H1 (cell line): ENCODE results near the gene UBR2. TPM values are rescaled to one million over a fixed set of nuclear protein-coding genes. Genes with fewer than 3 reads are reported as not detected.

Source experiments
- CTCF ChIA-PET: fragments of 300-600 bp; sonication (Branson Sonifier 250); formaldehyde crosslinking; loops from one replicate; lab custom pipeline; 2021; ENCODE audit not compliant: partially characterized antibody; lab: Charles Lee
- POLR2A ChIA-PET: fragments of 300-600 bp; sonication (Branson Sonifier 250); formaldehyde crosslinking; loops from one replicate; lab custom pipeline; 2021; ENCODE audit warnings: inconsistent platforms; ENCODE audit not compliant: partially characterized antibody; lab: Charles Lee
- DNase-seq, 2 experiments: peaks; one replicate each; pipeline versions ENCODE4 v3.0.0 to v3.0.0-alpha.2; 2010 to 2022; ENCODE audit warnings: low spot score in 2 of 2, low read depth in 1 of 2, mixed read lengths in 1 of 2
- FAIRE-seq: peaks from 2 replicates; lab custom pipeline; 2011; peaks lifted over from hg19 to GRCh38; lab: Jason Lieb, UNC
- H2AFZ ChIP-seq: 2 replicates; pipeline ENCODE4 v1.8.1; 2012; ENCODE audit warnings: low read length, inconsistent platforms
- H2AK5ac ChIP-seq: 2 replicates; pipeline ENCODE4 v1.6.1; 2013; ENCODE audit warnings: low read depth, low read length
- H2BK120ac ChIP-seq: replicated peaks from 2 replicates; pipeline ENCODE3; 2013; ENCODE audit warnings: low read depth, low read length, inconsistent platforms
- H2BK12ac ChIP-seq: 2 replicates; pipeline ENCODE4 v1.6.1; 2013; ENCODE audit warnings: low read depth, low read length
- H2BK15ac ChIP-seq: 2 replicates; pipeline ENCODE4 v1.6.1; 2013; ENCODE audit warnings: low read length
- H2BK20ac ChIP-seq: 2 replicates; pipeline ENCODE4 v1.6.1; 2013; ENCODE audit warnings: low read length
- H2BK5ac ChIP-seq: 2 replicates; pipeline ENCODE4 v1.6.1; 2013; ENCODE audit warnings: low read depth, low read length
- H3K14ac ChIP-seq: 2 replicates; pipeline ENCODE4 v1.6.1; 2013; ENCODE audit warnings: inconsistent platforms; ENCODE audit not compliant: insufficient read length
- H3K18ac ChIP-seq: 2 replicates; pipeline ENCODE4 v1.6.1; 2013; ENCODE audit warnings: low read length; ENCODE audit errors: extremely low read depth
- H3K23ac ChIP-seq: 2 replicates; pipeline ENCODE4 v1.6.1; 2013; ENCODE audit warnings: inconsistent platforms; ENCODE audit not compliant: insufficient read length
- H3K23me2 ChIP-seq: 2 replicates; pipeline ENCODE4 v1.6.1; 2013; ENCODE audit warnings: low read depth, low read length
- H3K27ac ChIP-seq: 2 replicates; pipeline ENCODE4 v1.6.1; 2011; ENCODE audit warnings: low read depth, low read length, inconsistent platforms
- H3K27me3 ChIP-seq, 4 experiments: replicated peaks in 1 of 4; 1 replicate in 1 of 4; 2 replicates in 3 of 4; pipeline versions ENCODE4 v1.6.1 to v1.8.1; 2011 to 2013; ENCODE audit warnings: low read length in 3 of 4, mild to moderate bottlenecking in 3 of 4, inconsistent platforms in 2 of 4, mixed read lengths in 2 of 4, moderate library complexity in 1 of 4; ENCODE audit not compliant: control insufficient read depth in 3 of 4, insufficient read depth in 3 of 4; ENCODE audit errors: extremely low read depth in 1 of 4
- H3K36me3 ChIP-seq, 4 experiments: 2 replicates each; pipeline versions ENCODE4 v1.6.1 to v1.8.1; 2011 to 2013; ENCODE audit warnings: mild to moderate bottlenecking in 4 of 4, low read length in 3 of 4, moderate library complexity in 2 of 4, control low read depth in 1 of 4, inconsistent platforms in 1 of 4; ENCODE audit not compliant: insufficient read depth in 4 of 4, control insufficient read depth in 2 of 4
- H3K4ac ChIP-seq: replicated peaks from 2 replicates; pipeline ENCODE3; 2013; ENCODE audit warnings: low read length, low read depth, mixed read lengths, inconsistent platforms; ENCODE audit not compliant: insufficient read length
- H3K4me1 ChIP-seq, 4 experiments: replicated peaks in 1 of 4; 1 replicate in 1 of 4; 2 replicates in 3 of 4; pipeline versions ENCODE4 v1.6.1 to v1.8.1; 2011 to 2013; ENCODE audit warnings: low read length in 3 of 4, inconsistent platforms in 2 of 4, mixed read lengths in 1 of 4; ENCODE audit not compliant: insufficient read depth in 4 of 4, control insufficient read depth in 3 of 4
- H3K4me2 ChIP-seq, 2 experiments: 2 replicates each; pipeline versions ENCODE4 v1.6.1 to v1.8.1; 2011 to 2013; ENCODE audit warnings: low read depth in 2 of 2, low read length in 2 of 2, control low read depth in 1 of 2, inconsistent platforms in 1 of 2, mild to moderate bottlenecking in 1 of 2; ENCODE audit not compliant: insufficient read depth in 1 of 2
- H3K4me3 ChIP-seq, 4 experiments: fragments of 200-600, 300-600 bp in 1 of 4; sonication (generic), shearing (Covaris generic), sonication (Bioruptor Twin) in 1 of 4; 2 replicates each; pipeline versions ENCODE4 v1.5.1 to v1.8.1; 2011 to 2016; ENCODE audit warnings: low read length in 4 of 4, low read depth in 3 of 4, control low read depth in 2 of 4, inconsistent platforms in 2 of 4, mild to moderate bottlenecking in 2 of 4, mixed read lengths in 1 of 4, moderate library complexity in 1 of 4; ENCODE audit not compliant: insufficient read depth in 2 of 4; ENCODE audit errors: extremely low read depth in 1 of 4
- H3K56ac ChIP-seq: replicated peaks from 2 replicates; pipeline ENCODE3; 2013; ENCODE audit warnings: low read depth, mild to moderate bottlenecking, mixed read lengths, low read length, inconsistent platforms; ENCODE audit not compliant: insufficient read length
- H3K79me1 ChIP-seq: 2 replicates; pipeline ENCODE4 v1.6.1; 2013; ENCODE audit warnings: low read depth, low read length, control low read depth
- H3K79me2 ChIP-seq, 2 experiments: 2 replicates each; pipeline versions ENCODE4 v1.6.1 to v1.8.1; 2012 to 2013; ENCODE audit warnings: low read length in 2 of 2, mild to moderate bottlenecking in 2 of 2, inconsistent platforms in 1 of 2; ENCODE audit not compliant: insufficient read depth in 2 of 2, control insufficient read depth in 1 of 2
- H3K9ac ChIP-seq, 4 experiments: replicated peaks in 1 of 4; 1 replicate in 1 of 4; 2 replicates in 3 of 4; pipeline versions ENCODE4 v1.6.1 to v1.8.1; 2011 to 2013; ENCODE audit warnings: low read depth in 3 of 4, low read length in 3 of 4, control low read depth in 2 of 4, mild to moderate bottlenecking in 2 of 4, moderate library complexity in 2 of 4, inconsistent platforms in 1 of 4; ENCODE audit errors: extremely low read depth in 1 of 4
- H3K9me3 ChIP-seq, 2 experiments: 2 replicates each; pipeline versions ENCODE4 v1.6.1 to v1.8.1; 2012 to 2013; ENCODE audit warnings: mild to moderate bottlenecking in 2 of 2, moderate library complexity in 2 of 2, control low read depth in 1 of 2, inconsistent platforms in 1 of 2, low read depth in 1 of 2, low read length in 1 of 2, mixed read lengths in 1 of 2; ENCODE audit not compliant: insufficient read depth in 2 of 2
- H4K20me1 ChIP-seq, 2 experiments: replicated peaks in 1 of 2; 2 replicates each; pipeline versions ENCODE3 to v1.8.1; 2011 to 2013; ENCODE audit warnings: inconsistent platforms in 2 of 2, low read length in 2 of 2, mild to moderate bottlenecking in 1 of 2; ENCODE audit not compliant: insufficient read depth in 2 of 2, control insufficient read depth in 1 of 2
- H4K5ac ChIP-seq: 2 replicates; pipeline ENCODE4 v1.6.1; 2013; ENCODE audit warnings: low read length, low read depth, mixed read lengths, inconsistent platforms; ENCODE audit not compliant: insufficient read length
- H4K8ac ChIP-seq: 2 replicates; pipeline ENCODE4 v1.8.0; 2013; ENCODE audit warnings: mild to moderate bottlenecking, moderate library complexity, low read length, inconsistent platforms; ENCODE audit not compliant: insufficient read depth; ENCODE audit errors: extremely low read depth
- H4K91ac ChIP-seq: replicated peaks from 2 replicates; pipeline ENCODE3; 2013; ENCODE audit warnings: low read length, mixed read lengths, inconsistent platforms; ENCODE audit not compliant: insufficient read length
- CHD2 ChIP-seq: IDR thresholded peaks from 2 replicates; pipeline ENCODE4 v1.6.1; 2012; ENCODE audit warnings: low read length, improper control_type of control experiment
- GTF2F1 ChIP-seq: IDR thresholded peaks from 2 replicates; pipeline ENCODE4 v1.6.1; 2012; ENCODE audit warnings: low read depth, low read length, improper control_type of control experiment, borderline replicate concordance
- MAX ChIP-seq: IDR thresholded peaks from 2 replicates; pipeline ENCODE4 v1.6.1; 2012; ENCODE audit warnings: inconsistent platforms
- SP1 ChIP-seq: IDR thresholded peaks from 2 replicates; pipeline ENCODE4 v1.6.1; 2011; ENCODE audit warnings: low read depth, low read length
- SRF ChIP-seq: IDR thresholded peaks from 2 replicates; pipeline ENCODE4 v1.6.1; 2011; ENCODE audit warnings: mild to moderate bottlenecking, low read depth, low read length, moderate library complexity
- ZNF274 ChIP-seq: IDR thresholded peaks from 2 replicates; pipeline ENCODE4 v1.7.0; 2012; ENCODE audit warnings: low read length, borderline replicate concordance; ENCODE audit errors: extremely low read depth
- WGBS, 2 experiments: shearing (Covaris generic) in 1 of 2; methylation state at CpG; one replicate each; pipeline versions ENCODE4 v1.1.6 to v1.1.7; 2013 to 2015; ENCODE audit warnings: low lambda C conversion rate in 2 of 2, mixed read lengths in 2 of 2, inconsistent platforms in 1 of 2, low coverage in 1 of 2, missing lambda C conversion rate in 1 of 2; ENCODE audit not compliant: insufficient replicate concordance in 2 of 2, insufficient coverage in 1 of 2, insufficient read length in 1 of 2; ENCODE audit errors: extremely low coverage in 1 of 2, missing lambda C conversion rate in 1 of 2; 5-methylcytosine and 5-hydroxymethylcytosine counted together
- polyA plus RNA-seq, 7 experiments: library from polyadenylated mRNA; depleted of rRNA in 3 of 7; stranded (reverse) in 5 of 7; unstranded in 2 of 7; fragments of >200 nt in 5 of 7; fragments of 200-250 nt in 2 of 7; gene quantifications; 1 replicate in 5 of 7; 2 replicates in 1 of 7; 4 replicates in 1 of 7; pipeline versions ENCODE4 v1.2.1 to v1.2.3, GENCODE V29; 2011 to 2013; ENCODE audit warnings: missing spikeins in 2 of 7, mixed read lengths in 2 of 7
- total RNA-seq: library from RNA; stranded (reverse); fragmentation: NEBNext Ultra II Directional; extraction: Animal tissue kit (Norgen Biotek cat#: 25700); gene quantifications from 2 replicates; pipeline ENCODE4 v1.2.1, GENCODE V29; 2021
- TF ChIP-seq, protein P1 (sequence below): IDR thresholded peaks from 2 replicates; pipeline ENCODE4 v1.6.1; 2011; ENCODE audit warnings: low read length, improper control_type of control experiment
- TF ChIP-seq, protein P2 (sequence below), 3 experiments: IDR thresholded peaks; 1 replicate in 2 of 3; 2 replicates in 1 of 3; pipeline versions ENCODE4 v1.5.1 to v1.6.1; 2011; ENCODE audit warnings: low read length in 3 of 3, mild to moderate bottlenecking in 3 of 3, inconsistent platforms in 2 of 3, low read depth in 1 of 3, moderate library complexity in 1 of 3; ENCODE audit not compliant: insufficient read depth in 1 of 3; ENCODE audit errors: control extremely low read depth in 1 of 3

Gene UBR2
- total and polyA plus RNA-seq, 2 of the 8 experiments (the other 6 are each of a cell fraction or from before 2014, with no cell fraction given), result 6.5 to 19.5 TPM

DNA sequence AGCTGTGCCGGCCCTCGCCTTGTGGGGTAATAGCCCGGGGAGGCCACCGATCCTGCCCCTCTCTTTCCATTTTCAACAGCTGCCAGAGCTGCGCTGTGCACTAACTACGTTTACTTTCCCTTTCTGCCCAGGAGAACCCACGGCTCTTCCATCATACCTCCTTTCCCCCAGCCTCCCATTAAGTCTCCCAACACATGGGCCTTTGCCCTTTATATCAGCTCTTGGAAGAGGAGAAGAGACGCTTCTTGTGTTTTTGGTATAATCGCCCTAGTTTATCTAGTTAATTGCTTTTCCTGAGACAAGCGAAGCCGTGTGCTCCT, 637 bp downstream of the UBR2 start:
- Histone ChIP-seq H3K4me2 (peak overlapping the region; percentile 73 to 79), H3K14ac (no peak overlapping the region), H3K9me3 (no peaks in the 10 kb centered on the region), H2AK5ac (no peak overlapping the region), H2BK120ac (no peak overlapping the region), H2BK5ac (peak overlapping the region; percentile 97), H3K9ac (peak overlapping the region; percentile 55 to 79 (median 76)), H3K56ac (peak overlapping the region; percentile 63), H3K27ac (peak overlapping the region; percentile 88; the same call in 1 of the 2 replicates), H4K8ac (peak overlapping the region; percentile 84; the same call in 1 of the 2 replicates), H3K27me3 (no peaks in the 10 kb centered on the region), H2BK12ac (no peak overlapping the region), H3K23ac (no peak overlapping the region), H3K4me3 (peak overlapping the region; percentile 65 to 98 (median 90)), H2AFZ (peak overlapping the region; percentile 58; the same call in 1 of the 2 replicates), H3K79me2 (peaks cover 3 to 48% of the 10 kb centered on the region in 2 experiments; a peak in 3 of 4 replicates), H4K20me1 (no peaks in the 10 kb centered on the region), H3K79me1 (no peaks in the 10 kb centered on the region; the same call in 1 of the 2 replicates), H2BK15ac (no peak overlapping the region), H3K23me2 (peaks cover 2% of the 10 kb centered on the region; the same call in 1 of the 2 replicates), H3K36me3 (no peaks in the 10 kb centered on the region; a peak in 1 of 8 replicates), H3K18ac (peak overlapping the region; percentile 87), H4K91ac (peak overlapping the region; percentile 40), H4K5ac (peak overlapping the region; percentile 66), H3K4ac (peak overlapping the region; percentile 5), H2BK20ac (no peak overlapping the region), H3K4me1 (no peaks in the 10 kb centered on the region; a peak in 3 of 7 replicates)
- CTCF ChIA-PET, result interaction anchor here (0.6 to 4.8 kb wide), 13 partner anchors 9 to 334 kb away, joined by 3 to 30 read pairs (median 3); no protein-coding TSS in a partner anchor
- DNase-seq (no peak), FAIRE-seq (no peak)
- POLR2A ChIA-PET, result interaction anchor here (0.6 to 2.4 kb wide), 11 partner anchors 8 to 385 kb away, joined by 3 to 18 read pairs (median 4); partner anchors contain the start of genes RPL7L1 and TRERF1
- WGBS, 2 experiments, result 2% methylated on average over 11 of the region's 11 CpGs; no CpG with 5 or more reads in 1 of the 2 experiments
- TF ChIP-seq GTF2F1, result no peak
- no peak for TF ChIP-seq ZNF274
- no peak for TF ChIP-seq MAX
- TF ChIP-seq SP1, result no peak
- TF ChIP-seq, protein P1, sequence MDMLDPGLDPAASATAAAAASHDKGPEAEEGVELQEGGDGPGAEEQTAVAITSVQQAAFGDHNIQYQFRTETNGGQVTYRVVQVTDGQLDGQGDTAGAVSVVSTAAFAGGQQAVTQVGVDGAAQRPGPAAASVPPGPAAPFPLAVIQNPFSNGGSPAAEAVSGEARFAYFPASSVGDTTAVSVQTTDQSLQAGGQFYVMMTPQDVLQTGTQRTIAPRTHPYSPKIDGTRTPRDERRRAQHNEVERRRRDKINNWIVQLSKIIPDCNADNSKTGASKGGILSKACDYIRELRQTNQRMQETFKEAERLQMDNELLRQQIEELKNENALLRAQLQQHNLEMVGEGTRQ, result no peak
- TF ChIP-seq CHD2, result no peak
- no peak for TF ChIP-seq SRF
- TF ChIP-seq, protein P2, sequence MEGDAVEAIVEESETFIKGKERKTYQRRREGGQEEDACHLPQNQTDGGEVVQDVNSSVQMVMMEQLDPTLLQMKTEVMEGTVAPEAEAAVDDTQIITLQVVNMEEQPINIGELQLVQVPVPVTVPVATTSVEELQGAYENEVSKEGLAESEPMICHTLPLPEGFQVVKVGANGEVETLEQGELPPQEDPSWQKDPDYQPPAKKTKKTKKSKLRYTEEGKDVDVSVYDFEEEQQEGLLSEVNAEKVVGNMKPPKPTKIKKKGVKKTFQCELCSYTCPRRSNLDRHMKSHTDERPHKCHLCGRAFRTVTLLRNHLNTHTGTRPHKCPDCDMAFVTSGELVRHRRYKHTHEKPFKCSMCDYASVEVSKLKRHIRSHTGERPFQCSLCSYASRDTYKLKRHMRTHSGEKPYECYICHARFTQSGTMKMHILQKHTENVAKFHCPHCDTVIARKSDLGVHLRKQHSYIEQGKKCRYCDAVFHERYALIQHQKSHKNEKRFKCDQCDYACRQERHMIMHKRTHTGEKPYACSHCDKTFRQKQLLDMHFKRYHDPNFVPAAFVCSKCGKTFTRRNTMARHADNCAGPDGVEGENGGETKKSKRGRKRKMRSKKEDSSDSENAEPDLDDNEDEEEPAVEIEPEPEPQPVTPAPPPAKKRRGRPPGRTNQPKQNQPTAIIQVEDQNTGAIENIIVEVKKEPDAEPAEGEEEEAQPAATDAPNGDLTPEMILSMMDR (IDR thresholded peaks at IDR 0.05; ENCODE audit: control extremely low read depth in 1 of 3, insufficient read depth in 1 of 3, low read depth in 1 of 3, low read length in 3 of 3), result no peak
